ENCODE results near the gene PER1.

DNA sequence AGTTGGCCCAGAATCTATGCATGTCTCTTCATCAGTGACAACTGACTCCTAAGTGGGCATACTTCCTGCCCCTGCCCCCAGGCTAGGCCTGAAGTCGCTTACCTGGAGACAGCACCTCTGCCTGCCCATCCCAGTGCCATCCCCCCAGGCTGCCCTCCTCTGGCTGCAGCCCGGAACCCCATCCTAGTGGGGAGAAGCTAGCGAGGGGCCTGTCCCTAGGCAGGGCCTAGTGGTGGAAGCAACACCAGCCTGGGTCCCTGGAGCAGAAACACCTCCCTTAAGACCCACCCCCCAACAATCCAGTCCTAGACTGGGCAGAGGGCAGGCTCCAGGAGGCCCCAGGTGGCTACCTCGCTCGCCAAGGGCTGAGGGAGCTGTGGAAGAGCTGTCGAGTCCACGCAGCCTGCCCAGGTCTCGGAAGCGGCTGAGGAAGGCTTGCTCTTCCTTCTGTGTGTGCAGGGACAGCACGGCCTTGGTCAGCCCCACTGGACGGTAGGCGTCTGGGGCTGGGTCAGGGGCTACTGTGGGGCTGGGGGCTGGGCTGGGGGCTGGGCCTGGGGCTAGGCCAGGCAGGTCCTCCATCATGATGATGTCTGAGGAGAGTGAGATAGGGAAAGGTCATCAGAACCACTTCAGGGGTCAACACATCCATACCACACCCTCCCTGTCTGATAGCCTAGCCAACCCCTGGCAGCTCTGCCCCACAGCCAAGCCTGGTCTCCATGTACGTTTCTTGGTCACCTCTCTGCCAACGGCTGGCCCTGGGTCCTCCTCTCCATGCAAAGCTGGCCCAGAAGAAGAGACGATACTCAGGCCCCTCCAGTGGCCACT lies 7.6 kb downstream of the PER1 start:
- TF ChIP-seq, protein P1, sequence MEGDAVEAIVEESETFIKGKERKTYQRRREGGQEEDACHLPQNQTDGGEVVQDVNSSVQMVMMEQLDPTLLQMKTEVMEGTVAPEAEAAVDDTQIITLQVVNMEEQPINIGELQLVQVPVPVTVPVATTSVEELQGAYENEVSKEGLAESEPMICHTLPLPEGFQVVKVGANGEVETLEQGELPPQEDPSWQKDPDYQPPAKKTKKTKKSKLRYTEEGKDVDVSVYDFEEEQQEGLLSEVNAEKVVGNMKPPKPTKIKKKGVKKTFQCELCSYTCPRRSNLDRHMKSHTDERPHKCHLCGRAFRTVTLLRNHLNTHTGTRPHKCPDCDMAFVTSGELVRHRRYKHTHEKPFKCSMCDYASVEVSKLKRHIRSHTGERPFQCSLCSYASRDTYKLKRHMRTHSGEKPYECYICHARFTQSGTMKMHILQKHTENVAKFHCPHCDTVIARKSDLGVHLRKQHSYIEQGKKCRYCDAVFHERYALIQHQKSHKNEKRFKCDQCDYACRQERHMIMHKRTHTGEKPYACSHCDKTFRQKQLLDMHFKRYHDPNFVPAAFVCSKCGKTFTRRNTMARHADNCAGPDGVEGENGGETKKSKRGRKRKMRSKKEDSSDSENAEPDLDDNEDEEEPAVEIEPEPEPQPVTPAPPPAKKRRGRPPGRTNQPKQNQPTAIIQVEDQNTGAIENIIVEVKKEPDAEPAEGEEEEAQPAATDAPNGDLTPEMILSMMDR (IDR thresholded peaks at IDR 0.05) = no peak
- TF ChIP-seq POLR2A (IDR thresholded peaks at IDR 0.05) (no peak), POLR2AphosphoS5 (IDR thresholded peaks at IDR 0.05) (no peak)
